Hematopoietic multipotent progenitor cell treated with erythropoietin and hydrocortisone succinate and interleukin-3 and kit ligand, for 17 days (in vitro differentiated cells): ENCODE measurements around the gene MRPS34.

Source experiments
- DNase-seq: peaks from one replicate; pipeline ENCODE4 v3.0.0-alpha.2; 2015; ENCODE audit warnings: low spot score

MRPS34 gene

DNA sequence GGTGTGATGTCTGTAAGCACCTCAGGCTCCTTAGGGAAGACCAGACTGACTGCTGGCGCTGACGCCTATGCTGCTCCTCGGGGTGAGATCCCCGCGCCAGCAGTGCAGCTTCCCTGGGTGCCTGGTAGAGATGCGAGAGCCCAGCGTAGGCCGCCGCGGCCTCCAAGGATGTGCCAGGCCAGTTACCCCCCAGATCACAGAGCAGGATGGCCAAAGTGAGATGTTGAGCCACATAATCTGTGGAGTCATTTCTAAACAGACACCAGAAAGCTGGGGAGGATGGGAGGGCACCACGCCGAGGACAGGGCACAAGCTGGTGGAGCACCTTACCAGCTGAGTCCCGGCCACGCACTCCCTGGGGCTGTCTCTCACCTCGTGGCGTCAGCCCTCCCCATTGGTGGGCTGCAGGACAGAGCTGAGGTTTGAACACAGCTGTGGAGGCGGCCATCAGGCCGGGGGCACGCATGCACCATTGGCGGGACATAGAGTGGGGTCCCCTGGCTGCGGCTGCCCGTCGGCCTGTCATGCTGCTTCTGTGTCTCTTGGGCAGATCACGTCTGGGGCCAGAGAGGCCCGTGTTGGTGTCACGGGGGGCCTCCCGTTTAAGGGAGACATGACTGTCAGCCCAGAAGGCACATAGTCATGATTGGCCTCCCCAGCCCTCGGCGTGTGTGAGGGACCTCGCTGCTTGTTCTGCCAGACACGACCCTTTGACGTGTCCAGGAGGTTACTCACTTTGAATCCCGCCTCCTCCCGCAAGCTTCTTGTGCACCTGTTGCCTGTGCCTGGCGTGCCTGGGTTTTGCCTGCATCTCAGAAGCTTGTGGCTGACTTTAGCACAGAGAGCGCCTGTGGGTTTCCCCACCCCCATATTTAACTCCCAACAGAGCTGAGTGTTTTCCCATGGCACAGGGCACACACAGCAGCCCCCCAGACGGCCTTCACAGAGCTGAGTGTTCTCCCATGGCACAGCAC, 45.0 kb downstream of the MRPS34 start:
- no peak for DNase-seq

DNA sequence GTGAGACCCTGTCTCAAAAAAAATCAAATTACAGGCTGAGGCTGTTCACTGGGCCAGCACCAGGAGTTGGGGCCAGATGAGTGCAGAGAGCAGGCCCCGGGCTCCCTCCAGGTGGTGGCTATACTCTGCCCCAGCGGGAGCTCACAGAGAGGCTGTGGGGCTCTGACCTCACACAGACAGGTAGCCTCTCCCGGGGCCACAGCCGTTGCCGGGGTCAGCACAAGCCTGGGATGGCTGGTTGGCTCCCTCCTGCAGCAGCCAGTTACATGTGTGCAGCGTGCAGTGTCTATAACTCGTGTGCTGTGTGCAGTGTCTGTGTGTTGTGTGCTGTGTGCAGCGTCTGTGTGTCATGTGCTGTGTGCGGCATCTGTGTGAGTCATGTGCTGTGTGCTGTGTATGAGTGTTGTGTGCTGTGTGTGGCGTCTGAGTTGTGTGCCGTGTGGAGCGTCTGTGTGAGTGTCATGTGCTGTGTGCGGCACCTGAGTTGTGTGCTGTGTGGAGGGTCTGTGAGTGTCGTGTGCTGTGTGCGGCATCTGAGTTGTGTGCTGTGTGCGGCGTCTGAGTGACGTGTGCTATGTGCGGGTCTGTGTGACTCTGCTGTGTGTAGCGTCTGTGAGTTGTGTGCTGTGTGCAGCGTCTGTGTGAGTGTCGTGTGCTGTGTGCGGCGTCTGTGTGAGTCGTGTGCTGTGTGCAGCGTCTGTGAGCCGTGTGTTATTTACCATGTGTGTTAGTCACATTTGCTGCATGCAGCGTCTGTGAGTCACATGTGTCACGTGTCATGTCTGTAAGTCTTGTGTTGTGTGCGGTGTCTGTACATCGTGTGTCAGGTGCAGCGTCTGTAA, 46.1 kb downstream of the MRPS34 start:
- no peak for DNase-seq

- DNase-seq, result no peak
Observed at GRCh38 chr16:1724491-1724890, 48.4 kb downstream of the MRPS34 start.

DNA sequence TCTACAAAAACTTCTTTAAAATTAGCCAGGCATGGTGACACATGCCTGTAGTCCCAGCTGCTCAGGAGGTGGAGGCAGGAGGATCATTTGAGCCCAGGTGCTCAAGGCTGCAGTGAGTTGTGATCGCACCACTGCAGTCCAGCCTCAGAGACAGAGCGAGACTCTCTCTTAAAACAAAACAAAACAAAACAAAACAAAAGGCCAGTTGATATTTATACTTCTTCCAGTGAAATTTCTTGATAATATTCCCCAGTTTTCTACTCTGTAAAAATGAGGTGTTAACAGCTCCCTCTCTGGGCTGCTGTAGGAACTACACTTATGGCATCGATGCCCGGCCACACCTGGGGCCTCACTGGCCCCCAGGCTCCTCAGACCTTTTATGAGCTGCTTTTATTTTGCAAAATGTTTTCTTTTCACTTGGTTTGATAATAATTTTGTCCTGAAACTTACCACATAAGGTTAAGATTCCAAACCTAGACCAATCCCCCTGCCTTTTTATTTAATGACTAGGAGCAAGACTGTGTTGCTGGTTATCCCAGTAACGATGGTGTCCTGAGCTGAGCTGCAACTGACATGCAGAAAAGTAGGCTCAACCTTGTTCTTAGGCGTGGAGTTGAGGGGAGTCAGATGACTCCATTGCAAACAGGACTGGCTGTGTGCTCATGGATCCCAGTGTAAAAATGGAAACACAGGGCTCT, 49.3 kb downstream of the MRPS34 start:
- peak; percentile 69 for DNase-seq
